ENCODE measurements around the gene NLK.

- TF ChIP-seq, protein P1, sequence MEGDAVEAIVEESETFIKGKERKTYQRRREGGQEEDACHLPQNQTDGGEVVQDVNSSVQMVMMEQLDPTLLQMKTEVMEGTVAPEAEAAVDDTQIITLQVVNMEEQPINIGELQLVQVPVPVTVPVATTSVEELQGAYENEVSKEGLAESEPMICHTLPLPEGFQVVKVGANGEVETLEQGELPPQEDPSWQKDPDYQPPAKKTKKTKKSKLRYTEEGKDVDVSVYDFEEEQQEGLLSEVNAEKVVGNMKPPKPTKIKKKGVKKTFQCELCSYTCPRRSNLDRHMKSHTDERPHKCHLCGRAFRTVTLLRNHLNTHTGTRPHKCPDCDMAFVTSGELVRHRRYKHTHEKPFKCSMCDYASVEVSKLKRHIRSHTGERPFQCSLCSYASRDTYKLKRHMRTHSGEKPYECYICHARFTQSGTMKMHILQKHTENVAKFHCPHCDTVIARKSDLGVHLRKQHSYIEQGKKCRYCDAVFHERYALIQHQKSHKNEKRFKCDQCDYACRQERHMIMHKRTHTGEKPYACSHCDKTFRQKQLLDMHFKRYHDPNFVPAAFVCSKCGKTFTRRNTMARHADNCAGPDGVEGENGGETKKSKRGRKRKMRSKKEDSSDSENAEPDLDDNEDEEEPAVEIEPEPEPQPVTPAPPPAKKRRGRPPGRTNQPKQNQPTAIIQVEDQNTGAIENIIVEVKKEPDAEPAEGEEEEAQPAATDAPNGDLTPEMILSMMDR (IDR thresholded peaks at IDR 0.05; ENCODE audit: borderline replicate concordance, extremely low read depth, low read length, poor library complexity, severe bottlenecking), result no peak
- no peak for TF ChIP-seq EZH2 (IDR thresholded peaks at IDR 0.05; ENCODE audit: borderline replicate concordance, low read depth, low read length, severe bottlenecking)
These were observed 151.9 kb downstream of the NLK start for GRCh38 chr17:28194382-28194781.
